UCSD-AML1 (cell line): Measurements from ENCODE around the gene PDIA2.
A peak's percentile ranks its signal among the peaks of the same experiment; 100 is the strongest.
"Not testable (repeated sequence)": the region's sequence is repeated elsewhere in the genome, so short reads cannot be mapped to it uniquely, and the experiment has no call there.

ENCODE experiments used
- DNase-seq: peaks from one replicate; lab custom pipeline; 2025; ENCODE audit not compliant: unreplicated experiment; lab: John Stamatoyannopoulos, UW

The PDIA2 gene

DNA sequence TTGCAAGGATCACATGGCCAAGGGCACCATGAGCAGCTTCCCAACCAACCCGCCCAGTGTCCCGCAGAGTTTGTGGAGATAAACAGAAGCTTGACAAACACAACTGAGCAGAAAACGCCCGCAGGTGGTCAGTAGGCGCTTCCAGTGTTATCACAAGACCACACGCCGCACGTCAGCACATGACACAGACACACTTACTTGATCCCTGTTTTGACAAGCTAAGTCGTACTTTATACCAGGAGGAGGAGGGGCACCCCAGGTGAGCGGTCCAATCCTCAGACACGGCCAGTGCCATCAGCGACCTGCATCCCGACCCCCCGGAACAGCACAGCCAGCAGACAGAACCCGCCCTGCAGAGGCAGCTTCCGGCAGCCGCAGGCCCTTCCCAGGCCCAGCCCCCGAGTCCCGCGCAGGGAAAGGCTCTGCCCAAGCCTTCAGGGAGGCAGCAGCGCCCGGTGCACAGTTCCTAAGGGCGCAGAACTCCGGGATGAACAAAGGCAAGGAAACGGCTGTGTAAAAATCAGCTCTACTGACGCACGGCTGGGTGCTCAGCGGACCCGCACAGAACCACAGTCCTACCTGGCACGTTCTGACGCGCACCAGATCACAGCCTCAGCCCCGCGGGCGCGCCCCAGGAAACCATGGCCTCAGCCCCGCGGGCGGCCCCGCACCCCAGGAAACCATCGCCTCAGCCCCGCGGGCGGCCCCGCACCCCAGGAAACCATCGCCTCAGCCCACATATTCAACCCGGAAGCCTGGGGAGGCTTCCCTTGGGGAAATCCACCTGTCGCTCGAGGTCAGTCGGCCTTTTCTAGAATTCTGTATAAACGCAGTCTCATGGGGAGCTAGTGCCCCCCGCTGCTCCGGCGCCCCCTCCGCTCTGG is 41.7 kb downstream of the PDIA2 start:
- DNase-seq = peak; percentile 75

DNA sequence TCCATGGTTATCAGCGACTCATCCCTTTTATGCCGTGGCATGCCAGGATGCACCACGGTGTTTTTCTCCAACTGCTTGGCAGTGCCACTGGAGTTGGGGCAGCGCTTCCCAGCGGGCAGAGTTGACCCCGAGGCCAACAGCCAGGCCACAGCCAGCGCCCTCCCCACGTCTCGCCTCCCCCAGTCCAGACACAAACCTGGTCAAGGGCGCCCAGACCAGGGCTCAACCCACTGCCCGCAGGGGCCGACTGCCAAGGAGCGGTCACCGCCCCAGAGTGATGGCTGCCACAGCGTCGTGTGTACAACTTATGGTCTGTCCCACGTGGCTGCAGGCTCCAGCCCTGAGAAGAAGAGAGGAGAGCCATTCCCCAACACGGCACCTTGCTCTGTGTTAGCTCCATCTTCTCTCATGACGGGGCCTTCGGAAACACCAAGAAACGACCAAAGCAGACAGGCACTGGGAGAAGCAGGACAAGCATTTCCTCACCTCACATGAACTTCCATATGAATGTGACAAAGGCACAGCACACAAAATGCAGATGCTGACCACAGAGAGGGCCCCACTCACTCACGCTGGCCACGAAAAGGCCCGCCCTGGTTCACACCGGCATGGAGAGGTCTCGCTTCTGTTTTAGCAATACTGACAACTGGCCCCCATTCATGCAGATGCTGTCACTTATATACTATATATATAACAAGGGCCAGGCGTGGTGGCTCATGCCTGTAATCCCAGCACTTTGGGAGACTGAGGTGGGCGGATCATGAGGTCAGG is 42.6 kb downstream of the PDIA2 start:
- no peak for DNase-seq

DNA sequence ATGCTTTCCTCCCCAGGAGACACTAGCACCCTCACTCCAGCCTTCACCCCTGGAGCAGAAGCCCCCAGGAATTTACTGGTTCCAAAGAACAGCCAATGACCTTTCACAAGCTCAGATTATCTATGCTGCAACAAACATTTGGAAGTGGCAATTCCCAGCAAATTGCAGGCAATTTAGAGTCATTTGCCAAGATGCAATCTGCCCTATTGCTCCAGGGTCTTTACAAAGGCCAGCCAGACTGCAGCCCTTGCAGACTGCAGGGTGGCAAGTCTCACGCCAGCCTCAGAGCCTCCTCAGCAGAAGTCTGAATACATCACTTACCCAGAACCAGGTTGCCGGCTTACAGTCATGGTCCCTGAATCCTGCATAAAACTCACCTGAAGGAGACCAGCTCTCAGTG is 47.8 kb downstream of the PDIA2 start:
- no peak for DNase-seq

DNA sequence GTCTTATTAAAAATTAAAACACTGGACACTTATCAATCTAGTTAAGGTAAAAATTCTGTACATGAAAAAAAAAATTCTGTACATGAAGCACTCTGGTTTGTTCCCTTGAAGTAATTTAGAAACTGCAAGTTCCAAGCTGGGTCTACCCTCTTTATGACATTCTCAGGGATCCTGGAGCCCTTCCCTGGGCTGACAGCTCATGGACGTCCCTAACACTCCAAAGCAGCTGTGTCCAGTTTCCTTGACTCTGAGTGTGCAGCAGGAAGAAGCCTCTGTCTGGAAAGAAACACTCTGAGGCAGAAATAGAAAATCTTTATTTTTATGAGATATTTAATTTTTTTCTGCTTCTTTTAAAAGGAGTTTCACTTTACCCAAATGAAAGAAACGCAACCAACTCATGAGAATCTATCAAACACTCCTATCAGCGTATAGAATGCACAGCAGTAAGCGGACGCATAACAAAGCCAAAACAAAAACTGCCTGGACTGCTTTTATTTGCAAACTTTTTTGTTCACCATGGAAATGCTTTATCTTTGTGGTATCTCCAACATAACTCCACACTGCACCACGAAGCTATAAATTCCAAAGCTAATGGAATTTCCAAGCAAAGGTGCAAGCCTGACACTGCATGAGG is 48.3 kb downstream of the PDIA2 start:
- DNase-seq = not testable (repeated sequence)

DNA sequence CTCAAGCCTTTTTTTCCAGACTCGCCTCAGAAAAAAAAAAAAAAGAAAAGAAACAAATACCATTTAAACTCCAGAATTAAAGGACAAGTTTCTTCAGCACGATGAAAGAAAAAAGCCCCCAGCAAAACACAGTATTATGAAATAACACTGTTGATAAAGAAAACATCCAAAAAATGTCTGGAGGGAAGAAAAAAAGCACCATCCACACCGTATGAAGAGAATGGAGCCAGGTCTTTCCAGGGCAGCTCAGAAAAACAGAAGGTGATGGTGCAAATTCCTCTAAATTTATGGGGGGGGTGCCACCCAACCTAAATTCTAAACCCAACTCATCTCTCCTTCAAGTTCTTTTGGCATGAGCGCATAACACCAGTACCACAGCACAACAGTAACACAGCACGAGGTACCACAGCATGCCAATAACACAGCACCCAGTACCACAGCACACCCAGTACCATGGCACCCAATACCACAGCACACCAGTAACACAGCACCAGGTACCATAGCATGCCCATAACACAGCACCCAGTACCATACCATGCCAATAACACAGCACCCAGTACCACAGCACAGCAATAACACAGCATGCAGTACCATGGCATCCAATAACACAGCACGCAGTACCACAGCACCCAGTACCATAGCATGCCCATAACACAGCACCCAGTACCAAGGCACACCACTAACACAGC is 50.6 kb downstream of the PDIA2 start:
- no peak for DNase-seq

DNA sequence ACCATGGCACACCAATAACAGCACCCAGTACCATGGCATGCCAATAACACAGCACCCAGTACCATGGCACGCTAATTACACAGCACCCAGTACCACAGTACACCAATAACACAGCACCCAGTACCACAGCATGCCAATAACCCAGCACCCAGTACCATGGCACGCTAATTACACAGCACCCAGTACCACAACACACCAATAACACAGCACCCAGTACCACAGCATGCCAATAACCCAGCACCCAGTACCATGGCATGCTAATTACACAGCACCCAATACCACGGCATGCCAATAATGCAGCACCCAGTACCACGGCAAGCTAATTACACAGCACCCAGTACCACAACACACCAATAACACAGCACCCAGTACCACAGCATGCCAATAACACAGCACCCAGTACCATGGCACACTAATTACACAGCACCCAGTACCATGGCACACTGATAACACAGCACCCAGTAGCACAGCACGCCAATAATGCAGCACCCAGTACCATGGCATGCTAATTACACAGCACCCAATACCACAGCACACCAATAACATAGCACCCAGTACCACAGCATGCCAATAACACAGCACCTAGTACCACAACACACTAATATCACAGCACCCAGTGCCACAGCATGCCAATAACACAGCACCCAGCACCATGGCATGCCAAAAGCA is 51.3 kb downstream of the PDIA2 start:
- not testable (repeated sequence) for DNase-seq

DNA sequence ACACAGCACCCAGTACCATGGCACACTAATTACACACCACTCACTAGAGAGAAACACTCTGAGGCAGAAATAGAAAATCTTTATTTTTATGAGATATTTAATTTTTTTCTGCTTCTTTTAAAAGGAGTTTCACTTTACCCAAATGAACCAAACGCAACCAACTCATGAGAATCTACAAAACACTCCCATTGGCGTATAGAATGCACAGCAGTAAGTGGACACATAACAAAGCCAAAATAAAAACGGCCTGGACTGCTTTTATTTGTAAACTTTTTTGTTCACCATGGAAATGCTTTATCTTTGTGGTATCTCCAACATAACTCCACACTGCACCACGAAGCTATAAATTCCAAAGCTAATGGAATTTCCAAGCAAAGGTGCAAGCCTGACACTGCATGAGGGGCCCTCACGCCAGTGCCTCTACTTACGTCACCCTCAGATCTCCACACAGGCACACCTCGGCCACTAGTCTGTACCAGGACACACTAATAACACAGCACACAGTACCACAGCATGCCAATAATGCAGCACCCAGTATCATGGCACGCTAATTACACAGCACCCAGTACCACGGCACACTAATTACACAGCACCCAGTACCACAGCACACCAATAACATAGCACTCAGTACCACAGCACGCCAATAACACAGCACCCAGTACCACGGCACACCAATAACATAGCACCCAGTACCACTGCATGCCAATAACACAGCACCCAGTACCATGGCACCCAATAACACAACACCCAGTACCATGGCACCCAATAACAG is 52.1 kb downstream of the PDIA2 start:
- DNase-seq = not testable (repeated sequence)

DNA sequence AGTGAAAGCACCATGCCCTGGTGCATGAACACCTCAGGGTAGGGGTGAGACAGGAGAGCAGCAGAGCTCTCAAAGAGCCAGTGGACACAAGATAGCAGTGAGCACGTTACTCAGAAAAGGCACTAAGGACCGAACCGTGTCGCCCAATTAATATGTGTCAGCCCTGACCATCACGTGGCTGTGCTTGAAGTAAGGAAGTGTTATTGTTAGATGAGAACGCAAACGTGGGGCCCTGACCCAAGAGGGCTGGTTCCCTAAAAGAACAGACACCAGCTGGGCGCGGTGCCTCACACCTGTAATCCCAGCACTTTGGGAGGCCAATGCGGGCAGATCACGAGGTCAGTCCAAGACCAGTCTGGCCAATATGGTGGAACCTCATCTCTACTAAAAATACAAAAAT is 53.3 kb downstream of the PDIA2 start:
- DNase-seq = no peak
